ENCODE measurements around the gene ADAMTSL3. TPM values are rescaled to one million over a fixed set of nuclear protein-coding genes. Genes with fewer than 3 reads are reported as not detected.

ADAMTSL3 gene
- polyA plus RNA-seq, 3 donors = 3.0 to 4.5 (median 3.5) TPM

DNA sequence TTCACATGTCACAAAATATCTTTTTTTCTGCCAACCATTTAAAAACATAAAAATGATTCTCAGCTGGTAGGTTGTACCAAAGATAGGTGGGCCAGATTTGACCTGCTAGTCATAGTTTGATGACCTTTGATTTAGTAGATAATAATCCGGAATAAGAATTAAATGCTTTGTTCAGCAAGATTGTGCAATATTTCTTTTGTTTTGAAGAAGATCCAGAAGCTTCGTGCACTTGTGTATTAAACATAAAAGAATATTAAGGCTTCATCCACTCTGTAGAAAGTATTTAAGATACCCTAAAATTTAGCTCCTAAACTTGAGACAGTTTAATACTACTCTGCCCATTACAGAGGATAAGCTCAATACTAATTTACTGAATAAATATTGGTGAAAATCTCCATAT, 258.4 kb downstream of the ADAMTSL3 start:
- no peak for DNase-seq (ENCODE audit: low read depth in 3 of 3, low spot score in 2 of 3)

- DNase-seq (ENCODE audit: low read depth in 3 of 3, low spot score in 2 of 3) = no peak
Observed at GRCh38 chr15:83913034-83913632, 259.2 kb downstream of the ADAMTSL3 start.

GRCh38 chr15:83914906-83915305, 261.0 kb downstream of the ADAMTSL3 start:
- DNase-seq (ENCODE audit: low read depth in 3 of 3, low spot score in 2 of 3) = no peak

GRCh38 chr15:83917432-83917831, 263.5 kb downstream of the ADAMTSL3 start:
- no peak for DNase-seq (ENCODE audit: low read depth in 3 of 3, low spot score in 2 of 3)

DNA sequence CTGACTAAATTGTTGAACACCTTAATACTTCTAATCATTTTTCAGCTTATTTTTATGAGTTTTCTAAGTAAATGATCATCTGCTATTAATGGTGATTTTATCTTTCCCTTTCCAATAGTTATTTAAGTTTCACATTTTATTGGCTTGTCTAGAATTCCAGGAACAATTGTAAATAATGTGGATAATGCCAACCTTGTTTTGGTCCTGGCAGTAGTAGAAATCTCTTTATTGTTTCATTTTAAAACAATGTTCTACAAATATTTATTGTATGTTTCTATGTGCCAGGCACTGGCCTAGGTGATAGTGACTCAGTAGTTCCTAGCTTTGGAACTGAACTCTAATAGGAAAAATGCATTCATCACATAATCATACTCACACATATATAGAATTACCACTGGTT, 264.1 kb downstream of the ADAMTSL3 start:
- DNase-seq (ENCODE audit: low read depth in 3 of 3, low spot score in 2 of 3) = no peak

GRCh38 chr15:83919319-83919830, 265.5 kb downstream of the ADAMTSL3 start:
- DNase-seq (ENCODE audit: low read depth in 3 of 3, low spot score in 2 of 3) = no peak

GRCh38 chr15:83919978-83920510, 266.1 kb downstream of the ADAMTSL3 start:
- DNase-seq (ENCODE audit: low read depth in 3 of 3, low spot score in 2 of 3) = no peak

DNA sequence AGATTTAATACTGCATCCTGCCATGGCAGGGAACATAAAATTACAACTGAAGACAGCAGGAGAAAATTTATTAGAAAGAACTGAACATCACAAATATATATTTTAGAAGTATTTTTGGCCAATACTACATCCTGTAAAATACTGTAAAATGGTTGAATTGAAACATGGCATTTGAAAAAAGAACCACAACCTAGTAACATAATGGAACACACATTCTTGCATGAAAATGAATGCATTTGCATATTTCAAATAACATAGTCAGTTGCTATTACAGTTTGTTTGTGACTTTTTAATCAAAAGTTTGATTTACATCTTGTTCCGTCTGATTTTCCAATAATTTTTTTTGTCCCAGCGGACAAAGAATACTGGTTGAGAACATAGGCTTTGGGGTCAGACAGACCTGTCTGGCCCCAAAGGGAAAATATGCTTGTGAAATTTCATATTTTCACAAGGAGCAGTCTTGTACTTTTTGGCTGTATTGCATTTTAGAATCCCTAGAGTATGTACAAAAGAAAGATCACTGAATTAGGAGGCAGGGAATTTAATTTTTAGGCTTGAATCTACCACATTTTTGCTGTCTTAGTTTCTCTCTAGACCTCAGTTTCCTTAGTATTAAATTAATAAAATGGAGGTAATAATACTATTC, 268.8 kb downstream of the ADAMTSL3 start:
- DNase-seq (ENCODE audit: low read depth in 3 of 3, low spot score in 2 of 3) = no peak

DNA sequence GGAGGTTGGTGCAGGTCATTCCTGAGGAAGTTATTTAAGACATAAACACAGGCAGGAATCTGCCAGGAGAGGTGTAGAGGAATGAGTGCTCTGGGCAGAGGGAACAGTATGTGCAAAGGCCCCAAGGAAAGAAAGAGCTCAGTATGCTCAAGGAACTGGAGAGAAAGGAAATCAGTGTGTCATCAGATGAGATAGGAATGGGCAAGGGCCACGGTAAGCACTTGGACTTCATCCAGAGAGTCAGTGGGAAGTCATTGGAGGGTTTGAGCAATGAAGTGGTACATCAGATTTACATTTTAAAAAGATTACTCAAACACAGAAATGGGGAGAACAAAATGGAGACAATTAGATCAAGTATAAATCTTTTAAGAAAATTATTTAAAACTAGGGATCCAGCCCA, 272.2 kb downstream of the ADAMTSL3 start:
- no peak for DNase-seq (ENCODE audit: low read depth in 3 of 3, low spot score in 2 of 3)

DNA sequence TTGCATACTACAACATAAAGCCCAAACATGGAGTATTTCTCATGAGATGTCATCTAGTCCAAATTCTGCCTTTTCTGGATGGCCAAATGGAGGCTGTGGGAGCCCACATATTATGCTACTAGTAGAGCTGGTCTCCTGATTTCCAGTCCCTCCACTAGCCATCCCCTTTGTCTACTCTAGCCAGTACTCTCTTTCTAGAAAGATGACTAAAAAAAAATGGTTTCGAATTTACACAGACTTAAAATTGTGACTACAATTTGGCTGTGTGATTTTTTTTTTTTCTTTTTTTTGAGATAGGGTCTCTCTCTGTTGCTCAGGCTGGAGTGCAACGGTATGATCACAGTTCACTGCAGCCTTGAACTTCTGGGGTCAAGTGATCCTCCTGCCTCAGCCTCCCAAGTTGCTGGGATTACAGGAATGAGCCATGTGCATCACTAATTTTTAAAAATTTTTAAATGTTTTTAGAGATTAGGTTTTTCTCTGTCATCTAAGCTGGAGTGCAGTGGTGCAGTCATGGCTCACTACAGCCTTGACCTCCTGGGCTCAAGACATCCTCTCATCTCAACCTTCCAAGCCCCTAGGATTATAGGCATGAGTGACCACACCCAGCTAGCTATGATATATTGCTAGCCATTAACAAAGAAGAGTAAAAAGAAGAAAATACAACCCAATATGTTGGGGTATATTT, 273.9 kb downstream of the ADAMTSL3 start:
- no peak for DNase-seq (ENCODE audit: low read depth in 3 of 3, low spot score in 2 of 3)

GRCh38 chr15:83928392-83928734, 274.4 kb downstream of the ADAMTSL3 start:
- DNase-seq (ENCODE audit: low read depth in 3 of 3, low spot score in 2 of 3) = no peak

DNA sequence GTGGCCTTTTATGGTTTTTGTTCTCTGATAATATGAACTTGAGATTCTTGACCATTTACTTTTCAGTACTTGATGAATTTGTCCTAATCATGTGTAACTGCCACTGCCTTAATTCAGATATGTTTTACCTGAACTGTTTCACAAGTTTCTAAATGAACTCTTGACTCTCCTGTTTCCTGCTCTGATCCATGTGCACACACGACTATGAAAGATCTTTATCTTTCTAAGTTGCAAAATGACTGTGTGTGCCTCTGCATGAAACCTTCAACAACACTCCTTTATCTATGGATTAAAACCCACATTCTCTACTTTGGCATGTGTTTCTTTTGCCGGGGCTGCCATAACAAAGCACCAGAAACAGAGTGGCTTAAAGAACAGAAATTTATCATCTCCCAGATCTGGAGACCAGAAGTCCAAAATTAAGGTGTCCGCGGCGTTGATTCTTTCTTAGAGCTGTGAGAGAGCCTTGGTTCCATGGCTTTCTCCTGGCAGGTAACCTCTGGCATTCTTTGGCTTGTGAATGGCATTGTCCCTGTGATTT, 275.0 kb downstream of the ADAMTSL3 start:
- no peak for DNase-seq (ENCODE audit: low read depth in 3 of 3, low spot score in 2 of 3)

- DNase-seq (ENCODE audit: low read depth in 3 of 3, low spot score in 2 of 3) = no peak
Observed at GRCh38 chr15:83929619-83930018, 275.7 kb downstream of the ADAMTSL3 start.

DNA sequence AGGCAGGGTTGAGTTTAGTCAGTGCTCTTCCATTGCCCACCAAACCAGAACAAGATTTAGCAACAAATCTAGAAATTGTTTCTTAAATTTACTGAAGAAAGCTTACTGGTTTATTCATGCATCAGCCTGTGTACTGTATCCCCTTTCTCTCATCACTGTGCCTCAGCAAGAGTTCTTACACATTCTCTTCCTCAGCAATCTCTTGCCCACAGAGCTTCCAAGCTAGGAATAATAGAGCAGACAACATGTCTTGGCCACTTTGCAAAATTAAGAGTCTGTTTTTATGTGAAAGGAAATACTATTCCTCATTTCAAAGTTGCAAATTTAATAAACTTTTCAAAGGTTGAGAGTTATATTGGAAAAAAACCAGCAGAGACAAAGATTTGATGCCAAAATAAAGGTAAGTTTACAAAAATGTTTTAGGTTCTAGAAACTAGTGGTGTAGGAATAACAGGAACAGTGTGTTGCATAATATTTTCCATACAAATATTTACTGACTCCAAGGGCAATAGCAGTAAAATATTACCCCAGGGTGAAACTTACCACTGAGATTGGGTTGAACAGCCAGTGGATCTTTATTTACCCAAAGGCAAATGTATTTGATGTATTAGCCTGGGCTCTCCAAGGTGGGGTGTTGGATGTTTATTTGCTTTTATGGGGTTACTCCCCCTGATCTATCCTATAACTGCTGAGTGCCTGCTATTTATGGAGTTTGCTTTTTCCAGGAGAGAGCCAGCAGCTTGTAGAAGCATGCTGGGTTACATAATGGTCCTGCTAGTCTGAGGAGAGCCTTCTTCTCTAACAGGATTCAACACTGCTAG, 276.7 kb downstream of the ADAMTSL3 start:
- no peak for DNase-seq (ENCODE audit: low read depth in 3 of 3, low spot score in 2 of 3)

GRCh38 chr15:83935774-83936173, 281.9 kb downstream of the ADAMTSL3 start:
- no peak for DNase-seq (ENCODE audit: low read depth in 3 of 3, low spot score in 2 of 3)

DNA sequence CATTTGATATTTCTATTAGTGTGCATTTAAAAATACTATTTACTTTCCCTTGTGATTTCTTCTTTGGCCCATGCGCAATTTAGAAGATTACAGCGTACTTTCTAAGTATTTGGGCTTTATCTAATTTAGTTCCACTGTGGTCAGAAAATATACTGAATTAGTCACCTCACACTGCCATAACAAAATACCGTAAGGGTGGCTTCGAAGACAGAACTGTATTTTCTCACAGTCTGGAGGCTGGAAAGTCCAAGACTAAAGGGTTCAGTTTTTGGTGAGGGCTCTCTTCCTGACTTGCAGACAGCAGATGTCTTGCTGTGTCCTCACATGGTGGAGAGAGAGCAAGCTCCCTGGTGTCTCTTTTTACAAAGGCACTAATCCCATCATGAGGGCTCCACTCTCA, 286.2 kb downstream of the ADAMTSL3 start:
- DNase-seq (ENCODE audit: low read depth in 3 of 3, low spot score in 2 of 3) = no peak

GRCh38 chr15:83943043-83943442, 289.1 kb downstream of the ADAMTSL3 start:
- no peak for DNase-seq (ENCODE audit: low read depth in 3 of 3, low spot score in 2 of 3)

DNA sequence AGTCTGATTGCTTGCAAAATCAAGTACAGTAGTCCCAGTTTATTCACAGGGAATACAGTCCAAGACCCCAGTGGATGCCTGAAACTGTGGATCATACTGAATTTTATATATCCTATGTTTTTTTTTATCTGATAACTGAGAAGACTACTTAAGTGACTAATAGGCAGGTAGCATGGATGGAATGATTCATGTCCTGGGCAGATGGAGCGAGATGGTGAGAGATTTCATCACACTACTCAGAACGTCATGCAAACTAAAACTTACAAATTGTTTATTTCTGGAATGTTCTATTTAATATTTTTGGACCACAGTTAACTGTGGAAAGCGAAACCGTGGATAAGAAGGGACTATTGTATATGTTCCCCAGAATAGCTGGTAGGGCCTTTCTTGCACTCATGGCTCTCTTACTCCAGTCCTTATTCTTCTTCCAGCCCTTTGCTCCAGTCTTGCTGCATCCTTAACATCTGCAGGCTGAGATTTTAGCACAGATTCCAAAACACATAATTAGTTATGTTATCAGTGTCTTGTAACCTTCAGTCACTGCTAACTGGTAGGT, 290.0 kb downstream of the ADAMTSL3 start:
- DNase-seq (ENCODE audit: low read depth in 3 of 3, low spot score in 2 of 3) = no peak

DNA sequence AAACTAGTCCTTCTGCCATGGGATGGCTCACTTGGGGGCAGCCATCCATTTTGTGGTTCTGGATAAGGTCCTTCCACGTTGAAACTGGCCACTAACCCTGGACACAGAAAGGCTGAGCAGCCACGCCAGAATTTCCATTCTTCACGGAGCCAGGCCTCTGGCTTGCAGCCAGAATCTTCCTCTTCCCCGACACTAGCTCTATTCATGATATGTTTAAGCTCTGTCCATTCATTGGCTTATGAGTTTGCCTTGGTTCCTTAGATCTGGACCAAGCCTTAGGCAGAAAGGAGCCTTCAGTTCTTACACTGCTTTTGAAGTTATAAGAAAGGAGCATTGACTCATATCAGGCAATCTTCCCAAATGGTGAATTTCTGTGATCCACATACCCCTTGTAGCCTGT, 293.2 kb downstream of the ADAMTSL3 start:
- no peak for DNase-seq (ENCODE audit: low read depth in 3 of 3, low spot score in 2 of 3)

GRCh38 chr15:83954506-83954905, 300.6 kb downstream of the ADAMTSL3 start:
- DNase-seq (ENCODE audit: low read depth in 3 of 3, low spot score in 2 of 3) = no peak
